Measurements from ENCODE around the gene TP53I11.

The TP53I11 gene

GRCh38 chr11:44942029-44942955 lies 8.4 kb downstream of the TP53I11 start:
- no peak overlapping the region for H3K4me3 ChIP-seq (ENCODE audit: control insufficient read depth, low read depth, low read length)
- DNase-seq (ENCODE audit: low read depth) = no peak
- TF ChIP-seq CTCF (IDR thresholded peaks at IDR 0.05; ENCODE audit: control insufficient read depth, insufficient read depth, low read depth, low read length, missing control alignments) = no peak

- H3K4me3 ChIP-seq (ENCODE audit: control insufficient read depth, low read depth, low read length) = no peak overlapping the region
- DNase-seq (ENCODE audit: low read depth) = no peak
- no peak for TF ChIP-seq CTCF (IDR thresholded peaks at IDR 0.05; ENCODE audit: control insufficient read depth, insufficient read depth, low read depth, low read length, missing control alignments)
These were observed 9.2 kb downstream of the TP53I11 start for GRCh38 chr11:44941259-44942021.

GRCh38 chr11:44940835-44941234 lies 9.8 kb downstream of the TP53I11 start:
- no peak for TF ChIP-seq CTCF (IDR thresholded peaks at IDR 0.05; ENCODE audit: control insufficient read depth, insufficient read depth, low read depth, low read length, missing control alignments)
- H3K4me3 ChIP-seq (ENCODE audit: control insufficient read depth, low read depth, low read length) = no peak overlapping the region
- no peak for DNase-seq (ENCODE audit: low read depth)

- no peak for TF ChIP-seq CTCF (IDR thresholded peaks at IDR 0.05; ENCODE audit: control insufficient read depth, insufficient read depth, low read depth, low read length, missing control alignments)
- H3K4me3 ChIP-seq (ENCODE audit: control insufficient read depth, low read depth, low read length) = no peak overlapping the region
These were observed 10.3 kb downstream of the TP53I11 start for GRCh38 chr11:44940404-44940803.

GRCh38 chr11:44939673-44940395 lies 10.8 kb downstream of the TP53I11 start:
- H3K4me3 ChIP-seq (ENCODE audit: control insufficient read depth, low read depth, low read length) = no peak overlapping the region
- TF ChIP-seq CTCF (IDR thresholded peaks at IDR 0.05; ENCODE audit: control insufficient read depth, insufficient read depth, low read depth, low read length, missing control alignments) = no peak
- DNase-seq (ENCODE audit: low read depth) = no peak

More at GRCh38 chr11:44940404-44940803, 10.3 kb downstream of the TP53I11 start:
- no peak for DNase-seq (ENCODE audit: low read depth)

GRCh38 chr11:44938066-44938691 lies 12.5 kb downstream of the TP53I11 start:
- no peak for DNase-seq (ENCODE audit: low read depth)
- no peak for TF ChIP-seq CTCF (IDR thresholded peaks at IDR 0.05; ENCODE audit: control insufficient read depth, insufficient read depth, low read depth, low read length, missing control alignments)
- H3K4me3 ChIP-seq (ENCODE audit: control insufficient read depth, low read depth, low read length) = no peak overlapping the region
